ENCODE measurements around the gene ANK3.

The ANK3 gene
- 0.23 to 1.5 (median 0.88) reads per million in 18 experiments for total RNA-seq

DNA sequence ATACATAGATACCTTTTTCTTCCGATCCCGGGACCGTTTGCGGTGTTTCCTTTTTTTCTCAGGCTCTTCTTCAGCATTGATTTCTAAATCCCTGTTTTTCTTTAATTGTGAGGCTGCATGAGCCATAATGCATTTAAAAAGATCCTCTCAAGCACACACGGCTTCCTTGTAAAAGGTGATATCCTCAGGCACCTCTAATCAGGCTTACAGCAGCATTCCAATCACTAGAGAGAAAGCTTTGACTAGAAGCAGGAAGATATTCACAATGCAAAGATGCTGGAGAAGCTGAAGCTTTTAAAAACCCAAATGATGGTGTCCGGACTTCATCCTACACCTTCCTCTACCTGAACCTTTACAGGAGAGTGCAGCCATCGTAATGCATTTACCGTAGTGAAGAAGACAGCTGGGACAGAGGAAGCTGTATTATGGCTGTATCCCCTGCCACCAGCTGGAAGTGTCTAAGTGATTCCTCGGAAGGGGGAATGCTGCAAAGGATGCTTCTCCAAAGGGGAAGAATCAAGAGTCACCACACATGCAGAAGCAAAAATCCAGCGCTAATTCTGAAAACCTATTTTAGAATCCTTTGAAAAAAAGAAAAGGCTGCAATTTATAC is at the start of gene ANK3:
TSS of gene ANK3 (minus strand) at position 463 of the 613 bp plus-strand sequence. CDS start at position 126, 337 bp downstream.
- no peak for DNase-seq

DNA sequence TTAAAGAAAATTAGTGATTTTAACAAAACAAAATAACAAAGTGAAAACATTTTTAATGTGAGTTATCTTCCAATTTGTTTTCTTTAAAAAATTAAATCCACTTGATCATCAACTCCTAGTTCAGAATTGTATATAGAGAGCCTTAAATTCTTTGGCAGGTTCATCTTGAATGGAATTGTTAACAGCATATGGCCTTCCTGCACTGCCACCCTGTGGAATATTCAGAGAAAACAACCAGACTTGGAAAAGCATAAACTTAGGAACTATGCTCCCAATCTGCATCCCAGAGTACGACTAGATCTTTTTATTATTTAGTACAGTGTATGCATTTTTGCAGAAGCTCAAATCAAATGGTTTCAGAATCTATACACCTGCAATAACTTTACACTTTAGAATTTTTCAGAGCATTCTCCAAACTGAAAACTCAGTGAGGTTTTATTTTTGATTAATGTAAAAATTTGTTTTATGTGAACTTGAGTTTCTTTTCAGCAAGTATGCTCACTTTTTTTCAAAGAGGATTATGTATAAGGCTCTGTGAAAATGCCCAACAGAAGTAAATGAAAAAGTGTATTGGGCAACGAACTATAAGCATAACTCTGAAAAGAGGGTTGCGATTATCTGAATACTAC is 44.9 kb upstream of the ANK3 start:
- peak; percentile 59 to 60 for DNase-seq

DNA sequence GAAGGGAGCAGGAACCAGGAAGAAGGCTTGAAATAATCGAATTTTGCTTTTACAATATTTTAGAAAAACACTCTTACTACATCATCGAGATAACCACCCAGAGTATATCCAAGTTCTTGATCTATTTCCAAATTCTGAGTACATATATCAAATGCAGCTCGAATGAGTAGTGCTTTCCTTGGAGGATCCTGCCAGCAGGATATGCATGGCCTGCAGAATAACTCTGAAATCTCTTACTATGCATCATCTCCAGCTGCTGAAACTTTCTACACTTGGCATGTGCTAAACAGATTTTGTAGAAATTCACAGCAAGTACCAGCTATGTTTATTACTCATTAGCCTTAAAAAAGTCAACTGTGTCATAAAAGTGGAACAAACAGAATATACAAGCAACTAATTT is 44.0 kb upstream of the ANK3 start:
- no peak for DNase-seq

DNA sequence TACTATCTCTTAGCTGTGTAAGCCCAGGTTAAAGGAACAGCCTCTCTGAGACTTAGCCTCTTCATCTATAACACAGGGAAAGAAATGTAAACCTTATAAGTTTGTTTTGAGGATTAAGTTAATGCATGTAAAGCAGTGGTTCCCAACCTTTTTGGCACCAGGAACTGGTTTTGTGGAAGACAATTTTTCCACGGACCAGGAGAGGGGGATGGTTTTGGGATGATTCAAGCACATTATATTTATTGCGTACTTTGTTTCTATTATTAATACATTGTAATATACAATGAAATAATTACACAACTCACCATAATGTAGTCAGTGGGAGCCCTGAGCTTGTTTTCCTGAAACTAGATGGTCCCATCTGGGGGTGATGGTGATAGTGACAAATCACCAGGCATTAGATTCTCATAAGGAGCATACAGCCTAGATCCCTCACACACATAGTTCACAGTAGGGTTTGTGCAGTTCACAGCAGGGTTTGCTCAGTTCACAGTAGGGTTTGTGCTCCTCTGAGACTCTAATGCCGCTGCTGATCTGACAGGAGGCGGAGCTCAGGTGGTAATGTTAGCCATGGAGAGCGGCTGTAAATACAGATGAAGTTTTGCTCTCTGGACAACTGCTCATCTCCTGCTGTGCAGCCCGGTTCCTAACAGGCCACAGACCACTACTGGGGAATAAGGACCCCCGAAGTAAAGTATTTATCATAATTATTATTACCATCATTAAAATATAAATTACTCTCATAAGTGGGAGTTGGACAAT is 41.3 kb upstream of the ANK3 start:
- no peak for DNase-seq

DNA sequence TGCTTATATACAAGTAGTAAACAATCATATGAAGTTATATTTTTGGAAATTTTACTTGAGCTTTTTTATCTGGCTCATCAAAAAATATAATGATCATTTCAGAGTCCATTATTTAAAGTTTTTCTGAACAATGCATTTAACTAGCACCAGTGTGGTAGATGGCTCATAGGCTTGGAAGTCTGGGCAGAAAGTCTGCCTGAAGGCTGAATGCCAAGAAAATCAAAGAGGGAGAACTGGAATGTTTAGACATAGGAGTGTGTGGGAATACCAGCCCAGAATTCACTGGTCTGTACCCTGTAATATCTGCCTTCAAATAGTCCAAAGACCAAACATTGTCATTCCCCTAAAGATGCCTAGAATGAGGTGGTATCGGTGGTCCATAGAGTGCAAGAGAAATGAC is 40.3 kb upstream of the ANK3 start:
- no peak for DNase-seq

DNA sequence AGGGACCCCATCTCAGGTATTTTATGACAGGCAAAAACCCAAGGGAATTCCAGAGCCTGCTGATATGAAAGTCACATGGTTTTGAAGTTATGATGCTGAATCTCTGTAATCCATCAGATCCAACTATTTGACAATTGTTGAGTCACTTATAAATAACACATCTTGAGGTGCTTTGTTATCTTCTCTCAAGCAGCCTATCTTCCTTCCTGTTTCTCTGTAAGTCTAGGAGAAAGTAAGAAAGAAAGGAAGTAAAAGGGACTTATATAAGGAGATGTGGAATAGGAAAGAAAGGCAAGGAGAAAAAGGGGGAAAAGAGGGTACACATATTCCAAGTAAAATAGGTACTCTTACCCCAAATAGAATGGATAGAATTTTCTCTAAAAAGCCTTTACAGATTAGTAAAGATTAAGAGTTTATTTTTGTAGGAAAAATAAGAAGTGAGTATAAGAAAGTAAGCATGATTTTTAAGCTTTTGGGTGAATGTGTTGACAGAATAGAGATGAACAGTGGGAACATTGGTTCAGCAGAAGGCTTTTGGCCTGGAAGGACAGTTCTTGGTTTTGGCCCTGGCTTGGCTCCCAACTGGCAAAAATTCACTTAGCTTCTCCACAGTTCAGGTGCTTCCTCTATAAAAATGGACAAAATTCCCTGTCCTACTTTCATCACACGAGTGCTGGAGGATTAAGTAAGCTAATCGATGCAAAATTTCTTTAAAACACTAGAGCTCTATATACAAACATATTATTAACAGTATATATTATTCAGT is 39.6 kb upstream of the ANK3 start:
- DNase-seq = no peak

DNA sequence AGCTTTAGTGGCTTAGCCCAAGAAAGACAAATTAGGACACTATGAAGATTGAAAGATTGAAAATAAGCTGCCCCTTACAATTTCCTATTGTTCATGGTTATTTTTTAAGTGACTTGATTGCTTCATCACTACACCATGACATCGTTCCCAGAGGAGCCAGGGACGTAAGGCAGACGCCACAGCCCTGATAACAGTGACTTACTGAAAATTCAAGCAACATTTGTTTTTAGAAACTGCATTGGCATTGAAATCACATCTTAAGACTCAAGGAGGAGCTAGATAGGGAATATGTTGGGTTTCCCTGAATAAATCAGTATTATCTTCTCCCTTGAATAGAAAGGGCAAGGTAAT is 38.7 kb upstream of the ANK3 start:
- no peak for DNase-seq

DNA sequence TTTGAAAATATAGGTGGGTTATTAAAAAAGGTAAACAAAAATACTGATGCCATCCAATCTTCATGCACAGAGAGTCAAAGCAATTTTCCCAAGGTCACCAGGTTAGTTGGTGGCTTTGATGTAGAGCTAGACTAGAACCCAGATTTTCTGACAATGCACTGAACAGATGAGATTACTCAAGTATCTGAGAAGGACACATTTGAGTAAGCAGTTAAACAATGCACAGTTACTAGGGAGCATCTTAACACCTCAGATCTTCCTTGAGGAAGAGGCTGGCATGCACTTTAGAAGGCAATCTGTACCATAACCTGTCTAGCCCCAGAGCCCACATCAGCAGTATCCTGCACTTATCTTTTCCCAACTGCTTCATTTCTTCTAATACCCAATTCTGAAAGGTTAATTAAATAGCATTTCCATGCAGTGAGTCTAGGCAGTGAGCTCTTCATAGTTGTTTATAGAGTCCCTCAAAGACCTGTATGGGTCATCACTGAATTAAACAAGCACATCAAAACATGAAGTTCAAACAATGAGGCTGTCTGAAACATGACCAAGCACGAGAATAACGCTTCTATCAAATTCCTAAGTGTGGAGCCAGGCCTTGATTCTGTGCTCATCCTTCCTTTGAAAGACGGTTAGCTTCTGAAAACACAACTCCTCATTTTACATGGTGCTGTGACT is 38.2 kb upstream of the ANK3 start:
- no peak for DNase-seq

DNA sequence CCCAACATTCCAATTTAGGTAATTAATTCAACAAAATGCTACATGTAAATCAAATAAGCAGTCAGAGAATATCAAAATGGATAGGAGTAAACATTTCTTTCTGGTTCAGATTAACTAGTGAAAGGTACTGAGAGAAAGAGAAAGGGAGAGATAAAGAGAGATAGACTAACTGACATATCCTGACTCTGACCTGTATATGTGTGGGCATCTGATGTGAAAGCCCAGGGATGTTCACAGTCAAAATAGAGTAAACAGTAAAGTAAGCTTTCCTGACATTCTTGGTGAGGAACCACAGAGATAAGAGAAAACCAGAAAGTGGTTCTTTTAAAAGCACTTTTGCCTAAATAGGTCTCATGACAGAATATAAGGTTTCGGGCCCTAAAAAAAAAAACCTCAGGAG is 37.5 kb upstream of the ANK3 start:
- no peak for DNase-seq

DNA sequence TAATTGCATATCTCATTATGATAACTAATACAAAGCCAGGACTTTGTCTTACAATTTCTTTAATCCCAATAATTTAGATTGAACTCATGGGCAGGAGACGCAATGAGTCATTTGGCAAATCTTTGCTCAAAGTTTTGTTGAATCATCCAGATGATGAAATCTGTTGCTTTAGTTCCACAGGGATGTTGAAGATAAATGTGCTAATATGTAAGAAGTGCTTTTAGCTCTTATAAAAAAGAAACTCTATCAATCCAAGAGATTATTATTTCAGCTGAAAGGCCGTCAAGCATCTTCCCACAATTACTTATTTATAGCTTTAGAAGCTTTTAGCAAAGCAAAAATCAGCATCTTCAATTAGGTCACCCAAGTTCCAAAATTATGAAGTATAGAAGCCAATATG is 36.8 kb upstream of the ANK3 start:
- peak; percentile 52 to 65 for DNase-seq

DNA sequence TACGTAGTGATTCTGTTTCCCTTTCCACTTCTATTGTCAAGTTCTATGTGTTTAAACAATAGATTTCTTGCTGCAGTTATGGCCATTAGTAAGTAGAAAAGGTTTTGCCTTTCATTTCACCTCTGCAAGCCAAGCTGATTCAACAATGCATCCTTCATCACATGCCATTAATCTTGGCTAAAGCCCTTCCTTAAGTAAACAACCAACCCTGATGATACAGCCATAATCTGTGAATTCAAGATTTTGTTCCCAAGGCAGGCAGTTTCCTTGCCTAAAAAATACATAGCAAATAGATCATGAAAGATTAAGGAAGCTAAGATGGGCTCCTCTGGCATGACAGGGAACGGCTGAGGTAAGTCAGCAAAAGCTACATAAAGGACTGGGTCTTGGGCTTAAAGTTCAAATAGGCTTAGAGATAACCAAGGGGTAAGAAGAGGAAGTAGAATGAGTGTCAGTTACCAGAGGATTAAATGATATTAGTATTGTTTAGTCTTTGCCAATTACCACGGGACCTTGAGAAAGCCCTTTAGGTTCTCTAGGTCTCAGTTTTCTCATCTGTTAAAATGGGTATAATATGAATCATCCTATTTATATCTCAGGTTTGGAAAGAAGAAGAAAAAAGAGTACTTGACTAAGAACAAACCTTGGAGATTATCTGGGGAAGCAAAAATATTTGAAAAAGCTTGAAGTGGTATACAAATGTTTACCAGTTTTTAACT is 35.9 kb upstream of the ANK3 start:
- no peak for DNase-seq

DNA sequence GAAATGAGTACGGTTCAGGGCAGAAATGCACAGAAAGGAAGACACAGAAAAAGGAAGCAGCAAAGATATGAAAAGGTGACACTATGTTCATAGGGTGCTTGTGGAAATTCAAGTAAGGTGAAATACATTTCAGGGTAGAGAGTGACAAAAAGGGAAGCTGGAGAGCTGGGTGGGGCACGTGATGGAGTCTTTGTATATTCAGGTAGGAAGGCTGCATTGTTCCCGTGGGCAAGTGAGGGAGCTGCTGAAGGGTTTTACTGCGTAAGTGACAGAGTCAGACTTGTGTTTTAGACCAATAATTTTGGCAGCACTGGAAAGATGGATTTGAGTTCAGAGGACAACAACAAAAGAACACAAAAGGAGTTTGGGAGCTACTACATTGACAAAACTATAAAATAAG is 35.3 kb upstream of the ANK3 start:
- no peak for DNase-seq

DNA sequence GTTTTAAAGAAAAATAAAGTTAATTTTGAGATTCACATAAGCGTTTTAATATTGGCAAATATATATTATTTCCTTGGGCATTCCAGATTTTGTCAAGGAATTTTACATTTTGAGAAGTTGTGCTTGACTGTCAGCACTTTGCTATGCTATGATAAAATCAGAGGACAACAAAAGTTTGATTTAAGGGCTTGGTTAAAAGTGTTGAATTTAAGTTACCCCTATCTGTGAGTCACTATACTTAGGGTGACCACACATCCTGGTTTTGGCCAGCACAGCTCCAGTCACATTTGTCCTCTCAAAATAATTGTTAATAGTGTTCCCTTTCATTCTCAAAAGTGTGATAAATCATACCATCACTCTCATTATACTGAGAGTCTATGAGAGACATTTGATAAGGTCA is 34.2 kb upstream of the ANK3 start:
- no peak for DNase-seq

DNA sequence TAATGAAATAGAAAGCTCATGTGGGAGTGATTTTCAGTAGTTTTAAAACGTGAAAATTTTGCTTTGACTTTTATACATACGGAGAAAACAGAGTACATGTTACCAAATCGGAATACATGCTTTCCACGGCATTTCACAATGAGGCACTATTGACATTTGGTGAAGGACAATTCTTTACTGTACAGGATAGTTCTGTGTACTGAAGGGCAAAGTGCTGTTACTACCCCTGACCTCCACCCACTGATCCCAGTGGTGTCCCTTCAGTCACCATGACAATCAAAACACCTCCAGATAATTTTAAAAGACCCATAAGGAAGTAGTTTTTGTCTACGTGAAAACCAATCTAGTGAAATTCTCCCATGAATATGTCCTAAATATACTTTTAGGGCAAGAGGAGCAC is 33.1 kb upstream of the ANK3 start:
- DNase-seq = no peak

DNA sequence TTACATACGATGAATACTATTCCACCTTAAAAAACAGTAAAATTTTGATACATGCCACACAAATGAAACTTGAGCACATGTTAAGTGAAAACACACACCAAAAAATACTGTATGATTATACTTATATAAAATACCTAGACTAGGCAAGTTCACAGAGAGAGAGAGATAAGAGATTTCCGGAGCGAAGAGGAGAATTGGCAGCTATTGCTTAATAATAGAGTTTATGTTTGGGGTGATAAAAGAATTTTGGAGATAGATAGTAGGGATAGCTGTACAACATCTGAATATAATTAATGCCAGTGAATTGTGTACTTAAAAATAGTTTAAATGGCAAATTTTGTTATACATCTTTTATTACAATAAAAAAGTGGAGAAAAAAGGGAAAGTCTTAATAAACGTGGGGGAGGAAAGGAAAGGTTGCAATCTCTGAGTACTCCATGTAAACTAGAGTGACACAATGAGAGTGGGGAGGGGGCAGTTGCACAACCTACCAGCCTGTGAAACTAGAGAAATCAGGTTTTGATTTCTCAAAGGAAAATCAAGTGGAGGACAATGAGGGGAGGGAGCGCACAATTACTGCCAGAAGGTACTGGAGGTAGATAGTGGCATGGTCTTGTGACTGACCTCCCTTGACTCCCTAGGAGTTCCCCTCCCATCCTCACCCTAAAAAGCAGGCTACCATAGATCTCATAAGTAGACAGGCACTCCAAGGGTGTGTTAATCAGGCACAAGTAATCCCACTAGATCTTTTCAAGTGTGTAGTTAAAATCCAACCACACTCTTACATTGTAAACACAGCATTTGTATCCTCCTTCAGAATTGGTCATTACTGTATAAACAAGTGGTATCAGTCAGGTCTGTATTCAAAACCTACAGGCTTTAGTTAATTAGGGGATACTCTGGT is 31.6 kb upstream of the ANK3 start:
- DNase-seq = no peak

DNA sequence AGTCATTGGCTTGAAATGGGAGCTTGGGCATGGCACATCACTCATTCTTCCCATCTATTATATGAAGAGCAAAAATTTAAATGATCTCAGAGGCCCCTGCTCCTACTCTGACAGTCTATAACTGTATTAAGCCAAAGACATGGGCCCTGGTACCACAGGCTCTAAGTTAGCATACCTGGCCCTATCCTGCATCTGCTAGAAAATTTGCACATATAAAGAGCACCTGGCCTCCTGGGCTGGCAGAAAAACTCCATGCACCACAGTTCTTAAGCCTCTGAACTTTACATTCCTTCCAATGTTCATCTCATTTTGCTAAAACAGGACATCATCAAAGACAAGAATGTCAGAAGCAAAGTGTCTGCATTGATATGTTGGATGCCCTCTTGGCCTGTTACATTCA is 29.6 kb upstream of the ANK3 start:
- no peak for DNase-seq

DNA sequence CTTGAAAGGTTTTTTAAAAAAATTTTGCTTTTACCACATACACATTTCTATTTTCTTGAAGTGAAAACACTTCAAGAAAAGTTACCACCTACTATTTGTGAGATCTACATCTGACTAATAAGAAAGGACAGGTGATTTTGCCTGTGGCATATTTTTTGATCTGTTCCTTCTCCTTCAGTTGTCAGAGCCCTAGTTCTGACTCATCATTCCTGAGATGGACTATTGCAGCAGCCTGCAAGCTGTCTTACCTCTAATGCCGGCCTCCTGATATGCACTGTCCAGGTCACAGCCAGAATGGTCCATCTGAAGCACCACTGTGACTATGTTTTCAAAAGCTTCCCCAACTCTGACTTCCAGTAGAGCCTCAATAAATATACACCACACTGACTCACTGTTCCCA is 28.2 kb upstream of the ANK3 start:
- no peak for DNase-seq

DNA sequence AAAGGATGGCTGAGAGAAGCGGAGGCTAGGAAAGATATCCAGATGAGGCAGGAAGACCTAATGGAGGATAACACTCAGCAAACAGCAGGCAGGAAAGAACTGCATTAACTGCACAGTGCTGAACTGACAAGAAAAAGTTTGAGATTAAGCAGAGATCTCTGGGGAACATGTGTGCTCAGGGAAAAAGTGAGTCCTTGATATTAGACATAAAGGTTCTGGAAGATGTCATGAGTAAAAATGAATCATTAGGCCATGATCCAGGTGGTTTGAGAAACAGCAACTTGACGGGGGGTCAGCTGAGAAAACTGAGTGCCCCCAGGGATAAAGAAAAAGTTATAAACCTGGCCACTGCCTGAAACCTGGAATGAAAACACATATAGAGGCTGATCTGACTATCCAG is 27.3 kb upstream of the ANK3 start:
- DNase-seq = no peak

DNA sequence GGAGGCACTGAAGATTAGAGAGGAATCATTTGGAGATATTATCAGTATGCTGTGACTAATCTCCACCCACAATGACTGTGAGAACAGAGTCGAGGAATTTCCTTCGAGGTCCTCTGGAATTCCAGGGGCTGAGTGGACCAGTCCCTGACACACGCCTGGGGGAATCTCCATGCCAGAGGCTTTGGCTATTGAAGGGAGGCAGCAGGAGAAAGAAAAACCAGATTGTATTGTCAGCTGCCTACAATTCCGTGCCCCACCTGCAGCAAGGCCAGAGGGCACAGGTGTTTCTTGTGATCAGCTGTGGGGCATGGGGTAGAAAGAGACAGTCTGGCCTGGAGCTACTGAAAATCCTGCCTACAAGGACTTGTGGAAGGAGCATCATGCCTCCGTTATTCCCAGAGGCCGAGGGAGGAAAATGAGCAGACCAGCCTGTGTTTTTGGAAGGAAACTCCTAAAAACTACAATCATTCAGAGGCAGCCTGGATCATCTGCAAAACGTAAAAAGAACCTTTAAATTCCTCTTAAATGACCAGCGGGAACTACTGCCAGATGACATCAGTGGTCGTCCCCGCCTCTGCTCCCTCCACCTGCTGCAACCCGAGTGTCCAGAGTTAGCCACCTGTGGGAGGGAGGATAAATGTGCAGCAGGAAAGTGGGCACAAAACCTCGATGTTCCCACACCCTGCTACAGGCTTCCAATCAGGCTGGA is 25.4 kb upstream of the ANK3 start:
- no peak for DNase-seq

DNA sequence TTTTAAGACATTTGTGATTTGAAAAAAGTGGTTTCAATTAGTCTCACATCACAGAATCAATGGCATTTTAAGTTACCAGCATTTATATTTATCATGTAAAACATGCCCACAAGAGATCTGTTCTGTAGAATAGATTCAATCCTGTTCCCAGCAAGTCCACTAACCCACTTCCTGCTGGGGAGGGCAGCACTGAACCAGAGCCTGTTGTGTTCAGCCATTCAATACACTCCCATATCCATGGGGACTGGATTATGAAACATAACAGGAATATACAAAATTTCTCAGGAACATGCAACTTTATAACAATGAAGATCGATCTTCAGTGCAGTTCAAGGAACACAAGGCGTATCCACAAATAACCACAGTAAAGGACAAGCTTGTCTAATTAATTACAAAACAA is 24.4 kb upstream of the ANK3 start:
- DNase-seq = no peak

Measured in inflammatory macrophage (primary cell).